ENCODE measurements around the gene TTC7B.

TTC7B gene

GRCh38 chr14:90741682-90741946, 74.6 kb downstream of the TTC7B start:
- no peak for DNase-seq (ENCODE audit: low spot score)

GRCh38 chr14:90740946-90741681, 75.1 kb downstream of the TTC7B start:
- H3K4me3 ChIP-seq (ENCODE audit: severe bottlenecking), result no peak overlapping the region
- H3K27me3 ChIP-seq (ENCODE audit: insufficient read depth, poor library complexity, severe bottlenecking), result no peaks in the 10 kb centered on the region
- no peak for ATAC-seq (ENCODE audit: low read depth)
- H3K9me3 ChIP-seq (ENCODE audit: severe bottlenecking), result no peaks in the 10 kb centered on the region
- no peak for TF ChIP-seq CTCF (IDR thresholded peaks at IDR 0.05; ENCODE audit: poor library complexity, severe bottlenecking)
- no peak for DNase-seq (ENCODE audit: low spot score)
- H3K36me3 ChIP-seq (ENCODE audit: low read depth), result peaks cover 3% of the 10 kb centered on the region; the same call in 1 of the 2 replicates
- H3K4me1 ChIP-seq (ENCODE audit: insufficient read depth, poor library complexity, severe bottlenecking), result no peaks in the 10 kb centered on the region
- H3K27ac ChIP-seq (ENCODE audit: poor library complexity, severe bottlenecking), result no peak overlapping the region

More at GRCh38 chr14:90741682-90741946, 74.6 kb downstream of the TTC7B start:
- no peaks in the 10 kb centered on the region for H3K9me3 ChIP-seq (ENCODE audit: severe bottlenecking)
- no peak for ATAC-seq (ENCODE audit: low read depth)
- H3K27ac ChIP-seq (ENCODE audit: poor library complexity, severe bottlenecking), result no peak overlapping the region
- no peaks in the 10 kb centered on the region for H3K27me3 ChIP-seq (ENCODE audit: insufficient read depth, poor library complexity, severe bottlenecking)
- H3K36me3 ChIP-seq (ENCODE audit: low read depth), result peaks cover 3% of the 10 kb centered on the region; the same call in 1 of the 2 replicates
- no peaks in the 10 kb centered on the region for H3K4me1 ChIP-seq (ENCODE audit: insufficient read depth, poor library complexity, severe bottlenecking)
- no peak overlapping the region for H3K4me3 ChIP-seq (ENCODE audit: severe bottlenecking)
- TF ChIP-seq CTCF (IDR thresholded peaks at IDR 0.05; ENCODE audit: poor library complexity, severe bottlenecking), result no peak

DNA sequence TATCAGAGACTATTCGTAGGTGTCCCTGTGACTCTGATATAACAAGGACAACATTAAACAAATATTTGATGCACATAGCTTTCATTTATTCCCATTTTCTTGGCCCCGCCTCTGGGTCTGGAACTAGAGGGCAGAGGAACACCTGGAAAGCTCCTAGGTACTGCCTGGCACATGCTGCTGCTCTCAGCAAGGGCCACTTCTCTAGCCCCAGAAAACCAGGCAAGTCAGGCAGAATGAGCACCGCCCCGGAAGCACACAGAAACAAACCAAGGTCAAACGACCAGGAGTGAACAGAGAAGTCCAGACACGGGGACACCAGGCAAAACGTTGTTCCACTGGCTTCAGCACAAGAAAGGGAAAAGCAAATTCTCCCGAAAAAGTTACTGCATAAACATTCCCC, 76.1 kb downstream of the TTC7B start:
- no peaks in the 10 kb centered on the region for H3K27me3 ChIP-seq (ENCODE audit: insufficient read depth, poor library complexity, severe bottlenecking)
- H3K4me1 ChIP-seq (ENCODE audit: insufficient read depth, poor library complexity, severe bottlenecking), result no peaks in the 10 kb centered on the region
- no peak for ATAC-seq (ENCODE audit: low read depth)
- no peak overlapping the region for H3K27ac ChIP-seq (ENCODE audit: poor library complexity, severe bottlenecking)
- H3K36me3 ChIP-seq (ENCODE audit: low read depth), result peaks cover 3% of the 10 kb centered on the region; the same call in 1 of the 2 replicates
- TF ChIP-seq CTCF (IDR thresholded peaks at IDR 0.05; ENCODE audit: poor library complexity, severe bottlenecking), result no peak
- DNase-seq (ENCODE audit: low spot score), result no peak
- no peak overlapping the region for H3K4me3 ChIP-seq (ENCODE audit: severe bottlenecking)
- no peaks in the 10 kb centered on the region for H3K9me3 ChIP-seq (ENCODE audit: severe bottlenecking)

DNA sequence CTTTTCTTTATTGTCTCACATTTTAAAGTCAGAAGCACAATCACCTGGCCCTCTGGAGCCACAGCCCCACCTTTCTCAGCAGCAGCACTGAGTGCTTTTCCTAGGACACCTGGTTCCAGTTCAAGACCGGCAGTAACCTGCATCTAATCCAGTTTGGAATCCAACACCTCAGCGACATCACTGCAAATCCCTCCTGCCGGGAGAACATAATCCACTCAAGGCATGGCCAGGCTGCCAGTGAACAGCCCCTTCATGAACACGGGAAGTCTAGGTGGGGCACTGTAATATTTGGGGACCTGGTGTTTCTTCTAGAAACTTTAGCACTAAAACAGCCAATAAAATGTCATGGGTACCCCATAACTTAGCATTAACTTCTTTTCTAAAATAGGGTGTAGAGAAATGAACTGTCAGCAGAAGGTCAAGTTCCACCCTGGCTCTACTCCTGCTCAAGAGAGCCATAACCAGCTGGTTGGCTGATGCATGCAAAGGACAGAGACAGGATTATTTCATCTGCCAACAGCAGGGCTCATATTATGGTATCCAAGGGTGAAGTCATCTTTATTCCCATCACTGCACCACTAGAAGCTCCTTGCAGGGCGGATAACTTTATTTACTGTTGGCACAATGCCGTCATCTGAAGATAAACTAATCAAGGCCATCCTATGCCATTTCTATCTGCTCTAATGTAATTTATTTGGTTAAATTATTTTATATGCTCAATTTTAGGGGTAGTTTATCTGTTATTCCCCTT, 76.7 kb downstream of the TTC7B start:
- TF ChIP-seq CTCF (IDR thresholded peaks at IDR 0.05; ENCODE audit: poor library complexity, severe bottlenecking), result no peak
- no peaks in the 10 kb centered on the region for H3K4me1 ChIP-seq (ENCODE audit: insufficient read depth, poor library complexity, severe bottlenecking)
- no peak for DNase-seq (ENCODE audit: low spot score)
- H3K27ac ChIP-seq (ENCODE audit: poor library complexity, severe bottlenecking), result no peak overlapping the region
- H3K9me3 ChIP-seq (ENCODE audit: severe bottlenecking), result no peaks in the 10 kb centered on the region
- no peak overlapping the region for H3K4me3 ChIP-seq (ENCODE audit: severe bottlenecking)
- no peak for ATAC-seq (ENCODE audit: low read depth)
- peaks cover 2% of the 10 kb centered on the region; the same call in 1 of the 2 replicates for H3K36me3 ChIP-seq (ENCODE audit: low read depth)
- no peaks in the 10 kb centered on the region for H3K27me3 ChIP-seq (ENCODE audit: insufficient read depth, poor library complexity, severe bottlenecking)

All from RWPE2 (cell line).